ENCODE results near the gene GRIK3. TPM values are rescaled to one million over a fixed set of nuclear protein-coding genes. Genes with fewer than 3 reads are reported as not detected.

Gene GRIK3
- total RNA-seq, 1 experiment from 2014 or later: 5.5 TPM

- no peak overlapping the region for H3K4me3 Mint-ChIP-seq
- no peaks in the 10 kb centered on the region for H3K36me3 Mint-ChIP-seq
- no peak for ATAC-seq
- peaks cover 15% of the 10 kb centered on the region for H3K4me1 Mint-ChIP-seq
- ChIA-PET POLR2A (no interaction called here), CTCF (interaction anchor here (0.6 to 1.5 kb wide), 2 partner anchors 11 to 316 kb away, joined by 3 to 4 read pairs; no protein-coding TSS in a partner anchor)
- DNase-seq (ENCODE audit: low spot score): no peak
- no peaks in the 10 kb centered on the region for H3K27me3 Mint-ChIP-seq (ENCODE audit: low read depth)
- no peak overlapping the region for H3K27ac Mint-ChIP-seq
- no peaks in the 10 kb centered on the region for H3K9me3 Mint-ChIP-seq
- TF ChIP-seq TP53 (CRISPR knock-in tag; IDR thresholded peaks at IDR 0.05) (no peak), ZNF317 (CRISPR knock-in tag; IDR thresholded peaks at IDR 0.05; ENCODE audit: borderline replicate concordance, low read depth) (no peak), ZNF263 (CRISPR knock-in tag; IDR thresholded peaks at IDR 0.05; ENCODE audit: low read depth) (no peak), IRF2 (CRISPR knock-in tag; IDR thresholded peaks at IDR 0.05; ENCODE audit: borderline replicate concordance, low read depth) (no peak), GTF2I (CRISPR knock-in tag; conservative IDR thresholded peaks at IDR 0.05) (no peak), ESRRA (CRISPR knock-in tag; IDR thresholded peaks at IDR 0.05; ENCODE audit: borderline replicate concordance) (no peak), CDX4 (CRISPR knock-in tag; IDR thresholded peaks at IDR 0.05; ENCODE audit: borderline replicate concordance) (no peak), ZNF671 (CRISPR knock-in tag; IDR thresholded peaks at IDR 0.05) (no peak), HMGA2 (CRISPR knock-in tag; IDR thresholded peaks at IDR 0.05) (no peak), ELF4 (CRISPR knock-in tag; IDR thresholded peaks at IDR 0.05; ENCODE audit: low read depth) (no peak), EMX1 (CRISPR knock-in tag; IDR thresholded peaks at IDR 0.05) (no peak)
These were observed 109.1 kb downstream of the GRIK3 start for GRCh38 chr1:36925251-36925650.

DNA sequence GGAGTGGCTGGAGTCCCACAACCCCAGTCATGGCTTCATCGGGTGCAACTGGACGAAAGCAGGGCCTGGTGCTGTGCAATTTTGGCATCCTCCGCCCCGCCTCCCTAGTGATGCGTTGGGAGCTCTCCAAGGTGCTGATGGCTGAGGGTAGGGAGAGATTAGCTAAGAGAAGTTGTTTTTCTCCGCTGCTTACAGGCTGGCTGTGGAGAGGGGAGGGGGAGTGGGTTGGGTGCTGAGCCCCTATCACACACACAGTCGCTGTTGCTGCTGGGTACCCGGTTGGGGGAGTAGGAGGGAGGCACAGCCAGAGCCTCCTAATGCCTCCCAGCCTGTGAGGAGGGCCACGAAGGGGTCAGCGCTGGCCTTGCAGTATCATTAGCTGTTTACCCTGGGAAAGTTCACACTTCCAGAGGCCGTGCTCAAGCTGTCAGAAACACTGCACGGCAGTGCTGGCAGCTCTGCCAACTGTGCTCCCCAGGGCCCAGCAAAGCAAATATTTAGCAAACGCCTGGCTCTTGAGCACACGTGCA is 110.0 kb downstream of the GRIK3 start:
- POLR2A ChIA-PET: interaction anchor here (0.6 kb wide), 1 partner anchor 452 kb away, joined by 3 read pairs; no protein-coding TSS in a partner anchor
- Mint-ChIP-seq H3K9me3 (no peaks in the 10 kb centered on the region), H3K36me3 (no peaks in the 10 kb centered on the region), H3K4me1 (peaks cover 15% of the 10 kb centered on the region), H3K27ac (no peak overlapping the region), H3K4me3 (no peak overlapping the region), H3K27me3 (ENCODE audit: low read depth) (no peaks in the 10 kb centered on the region)
- DNase-seq (ENCODE audit: low spot score): peak; percentile 90
- peak; percentile 92 for ATAC-seq
- CTCF ChIA-PET: interaction anchor here (0.7 to 1.4 kb wide), 5 partner anchors 60 to 348 kb away, joined by 3 to 8 read pairs (median 5); no protein-coding TSS in a partner anchor
- TF ChIP-seq RORB (CRISPR knock-in tag; IDR thresholded peaks at IDR 0.05) (no peak), USF1 (CRISPR knock-in tag; IDR thresholded peaks at IDR 0.05) (peak; percentile 33; the same call in 1 of the 2 replicates), SMAD3 (CRISPR knock-in tag; IDR thresholded peaks at IDR 0.05; ENCODE audit: borderline replicate concordance) (peak; percentile 85; the same call in 1 of the 2 replicates), CBFB (CRISPR knock-in tag; IDR thresholded peaks at IDR 0.05; ENCODE audit: low read depth) (0 out of 2 replicates have a peak, but pooled peaks have one; percentile 59), JUN (CRISPR knock-in tag; IDR thresholded peaks at IDR 0.05) (0 out of 2 replicates have a peak, but pooled peaks have one; percentile 80), PRRX2 (CRISPR knock-in tag; IDR thresholded peaks at IDR 0.05) (0 out of 2 replicates have a peak, but pooled peaks have one; percentile 6), ZBTB21 (CRISPR knock-in tag; IDR thresholded peaks at IDR 0.05; ENCODE audit: borderline replicate concordance) (0 out of 2 replicates have a peak, but pooled peaks have one; percentile 73), ATF6 (CRISPR knock-in tag; IDR thresholded peaks at IDR 0.05) (0 out of 2 replicates have a peak, but pooled peaks have one; percentile 70), FOXK1 (CRISPR knock-in tag; IDR thresholded peaks at IDR 0.05) (peak; percentile 79), ESRRA (CRISPR knock-in tag; IDR thresholded peaks at IDR 0.05; ENCODE audit: borderline replicate concordance) (peak; percentile 57; the same call in 1 of the 2 replicates), JAZF1 (CRISPR knock-in tag; IDR thresholded peaks at IDR 0.05) (no peak), GRHL2 (CRISPR knock-in tag; IDR thresholded peaks at IDR 0.05; ENCODE audit: insufficient replicate concordance, severe bottlenecking) (no peak)
- TF ChIP-seq, protein P1, sequence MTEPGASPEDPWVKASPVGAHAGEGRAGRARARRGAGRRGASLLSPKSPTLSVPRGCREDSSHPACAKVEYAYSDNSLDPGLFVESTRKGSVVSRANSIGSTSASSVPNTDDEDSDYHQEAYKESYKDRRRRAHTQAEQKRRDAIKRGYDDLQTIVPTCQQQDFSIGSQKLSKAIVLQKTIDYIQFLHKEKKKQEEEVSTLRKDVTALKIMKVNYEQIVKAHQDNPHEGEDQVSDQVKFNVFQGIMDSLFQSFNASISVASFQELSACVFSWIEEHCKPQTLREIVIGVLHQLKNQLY (CRISPR knock-in tag; IDR thresholded peaks at IDR 0.05): no peak
- TF ChIP-seq, protein P2, sequence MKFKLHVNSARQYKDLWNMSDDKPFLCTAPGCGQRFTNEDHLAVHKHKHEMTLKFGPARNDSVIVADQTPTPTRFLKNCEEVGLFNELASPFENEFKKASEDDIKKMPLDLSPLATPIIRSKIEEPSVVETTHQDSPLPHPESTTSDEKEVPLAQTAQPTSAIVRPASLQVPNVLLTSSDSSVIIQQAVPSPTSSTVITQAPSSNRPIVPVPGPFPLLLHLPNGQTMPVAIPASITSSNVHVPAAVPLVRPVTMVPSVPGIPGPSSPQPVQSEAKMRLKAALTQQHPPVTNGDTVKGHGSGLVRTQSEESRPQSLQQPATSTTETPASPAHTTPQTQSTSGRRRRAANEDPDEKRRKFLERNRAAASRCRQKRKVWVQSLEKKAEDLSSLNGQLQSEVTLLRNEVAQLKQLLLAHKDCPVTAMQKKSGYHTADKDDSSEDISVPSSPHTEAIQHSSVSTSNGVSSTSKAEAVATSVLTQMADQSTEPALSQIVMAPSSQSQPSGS (CRISPR knock-in tag; IDR thresholded peaks at IDR 0.05; ENCODE audit: borderline replicate concordance, low read depth): no peak
- TF ChIP-seq, protein P3, sequence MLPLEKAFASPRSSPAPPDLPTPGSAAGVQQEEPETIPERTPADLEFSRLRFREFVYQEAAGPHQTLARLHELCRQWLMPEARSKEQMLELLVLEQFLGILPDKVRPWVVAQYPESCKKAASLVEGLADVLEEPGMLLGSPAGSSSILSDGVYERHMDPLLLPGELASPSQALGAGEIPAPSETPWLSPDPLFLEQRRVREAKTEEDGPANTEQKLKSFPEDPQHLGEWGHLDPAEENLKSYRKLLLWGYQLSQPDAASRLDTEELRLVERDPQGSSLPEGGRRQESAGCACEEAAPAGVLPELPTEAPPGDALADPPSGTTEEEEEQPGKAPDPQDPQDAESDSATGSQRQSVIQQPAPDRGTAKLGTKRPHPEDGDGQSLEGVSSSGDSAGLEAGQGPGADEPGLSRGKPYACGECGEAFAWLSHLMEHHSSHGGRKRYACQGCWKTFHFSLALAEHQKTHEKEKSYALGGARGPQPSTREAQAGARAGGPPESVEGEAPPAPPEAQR (CRISPR knock-in tag; IDR thresholded peaks at IDR 0.05): no peak
- TF ChIP-seq, protein P4, sequence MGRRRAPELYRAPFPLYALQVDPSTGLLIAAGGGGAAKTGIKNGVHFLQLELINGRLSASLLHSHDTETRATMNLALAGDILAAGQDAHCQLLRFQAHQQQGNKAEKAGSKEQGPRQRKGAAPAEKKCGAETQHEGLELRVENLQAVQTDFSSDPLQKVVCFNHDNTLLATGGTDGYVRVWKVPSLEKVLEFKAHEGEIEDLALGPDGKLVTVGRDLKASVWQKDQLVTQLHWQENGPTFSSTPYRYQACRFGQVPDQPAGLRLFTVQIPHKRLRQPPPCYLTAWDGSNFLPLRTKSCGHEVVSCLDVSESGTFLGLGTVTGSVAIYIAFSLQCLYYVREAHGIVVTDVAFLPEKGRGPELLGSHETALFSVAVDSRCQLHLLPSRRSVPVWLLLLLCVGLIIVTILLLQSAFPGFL (CRISPR knock-in tag; IDR thresholded peaks at IDR 0.05; ENCODE audit: borderline replicate concordance): no peak

Data from WTC11 (cell line).